Hepatocyte (in vitro differentiated cells): ENCODE data around the gene OR5M3. TPM values are rescaled to one million over a fixed set of nuclear protein-coding genes. Genes with fewer than 3 reads are reported as not detected.

Experiments
- DNase-seq: peaks from one replicate; pipeline ENCODE4 v3.0.0-alpha.2; 2016; ENCODE audit warnings: low spot score
- H2AFZ ChIP-seq: fragments of 200-600 bp; sonication (generic); 2 replicates; pipeline ENCODE4 v1.6.0; 2016; ENCODE audit warnings: antibody characterized with exemption, mild to moderate bottlenecking
- H3K27ac ChIP-seq: fragments of 200-600 bp; sonication (generic); 2 replicates; pipeline ENCODE4 v1.5.1; 2016; ENCODE audit warnings: mild to moderate bottlenecking
- H3K27me3 ChIP-seq: fragments of 200-600 bp; sonication (generic); 2 replicates; pipeline ENCODE4 v1.6.1; 2016
- H3K36me3 ChIP-seq: fragments of 200-600 bp; sonication (generic); replicated peaks from 2 replicates; pipeline ENCODE4 v1.5.1; 2016; ENCODE audit warnings: low read depth; ENCODE audit not compliant: insufficient read depth
- H3K4me1 ChIP-seq: fragments of 200-600 bp; sonication (generic); 2 replicates; pipeline ENCODE4 v1.5.1; 2016; ENCODE audit warnings: mild to moderate bottlenecking, moderate library complexity; ENCODE audit not compliant: insufficient read depth
- H3K4me2 ChIP-seq: fragments of 200-600 bp; sonication (generic); 2 replicates; pipeline ENCODE4 v1.6.0; 2016
- H3K4me3 ChIP-seq: fragments of 200-600 bp; sonication (generic); 2 replicates; pipeline ENCODE4 v1.5.1; 2016; ENCODE audit warnings: mild to moderate bottlenecking
- H3K79me2 ChIP-seq: fragments of 200-600 bp; sonication (generic); 2 replicates; pipeline ENCODE4 v1.6.0; 2017; ENCODE audit warnings: mild to moderate bottlenecking
- H3K9me2 ChIP-seq: fragments of 200-600 bp; sonication (generic); replicated peaks from 2 replicates; pipeline ENCODE4 v1.6.0; 2017; ENCODE audit warnings: mild to moderate bottlenecking; ENCODE audit not compliant: insufficient read depth
- H3K9me3 ChIP-seq: fragments of 200-600 bp; sonication (generic); 2 replicates; pipeline ENCODE4 v1.5.1; 2016; ENCODE audit warnings: low read depth, mild to moderate bottlenecking
- H4K20me1 ChIP-seq: fragments of 200-600 bp; sonication (generic); 2 replicates; pipeline ENCODE4 v1.6.0; 2016; ENCODE audit warnings: mild to moderate bottlenecking; ENCODE audit not compliant: insufficient read depth, poor library complexity, severe bottlenecking
- CTCF ChIP-seq: fragments of 200-600 bp; sonication (generic); IDR thresholded peaks from 2 replicates; pipeline ENCODE4 v1.5.1; 2016; ENCODE audit warnings: antibody characterized with exemption, mild to moderate bottlenecking; ENCODE audit not compliant: poor library complexity
- EZH2 ChIP-seq: fragments of 200-600 bp; sonication (generic); IDR thresholded peaks from 2 replicates; pipeline ENCODE4 v1.6.1; 2016; ENCODE audit warnings: antibody characterized with exemption, mild to moderate bottlenecking, borderline replicate concordance
- EZH2phosphoT487 ChIP-seq: fragments of 200-600 bp; sonication (generic); IDR thresholded peaks from one replicate; pipeline ENCODE4 v1.6.1; 2018; ENCODE audit warnings: antibody characterized with exemption, mild to moderate bottlenecking, low read depth, moderate library complexity; ENCODE audit not compliant: unreplicated experiment, severe bottlenecking
- WGBS: methylation state at CpG from one replicate; pipeline ENCODE4 v1.1.6; 2016; ENCODE audit warnings: low lambda C conversion rate; ENCODE audit errors: missing lambda C conversion rate; 5-methylcytosine and 5-hydroxymethylcytosine counted together
- polyA plus RNA-seq: library from polyadenylated mRNA; unstranded; fragments of >200 nt; fragmentation: Nextera tagmentation; extraction: Ambion mirVana; gene quantifications from 2 replicates; pipeline ENCODE4 v1.2.1, GENCODE V29; 2016
- total RNA-seq: library from RNA; depleted of rRNA; stranded (reverse); fragments of >200 nt; gene quantifications from 2 replicates; pipeline ENCODE4 v1.2.3, GENCODE V29; 2014

Gene OR5M3
- not detected in 2 replicates for total RNA-seq
- not detected in 2 replicates for polyA plus RNA-seq

- no peaks in the 10 kb centered on the region for H4K20me1 ChIP-seq
- no peaks in the 10 kb centered on the region for H3K36me3 ChIP-seq
- peak within 1 kb of the TSS; percentile 54 for H3K4me2 ChIP-seq
- no peak within 1 kb of the TSS for H3K4me3 ChIP-seq
- DNase-seq: no peak
- H3K9me2 ChIP-seq: no peaks in the 10 kb centered on the region
- H3K4me1 ChIP-seq: peaks cover 8% of the 10 kb centered on the region
- H3K27ac ChIP-seq: peak within 1 kb of the TSS; percentile 35
- H3K27me3 ChIP-seq: no peaks in the 10 kb centered on the region
- H2AFZ ChIP-seq: no peak within 1 kb of the TSS
- WGBS: 83% methylated on average over 6 of the region's 6 CpGs
- TF ChIP-seq EZH2 (no peak), EZH2phosphoT487 (no peak), CTCF (no peak)
- H3K9me3 ChIP-seq: no peaks in the 10 kb centered on the region
- no peaks in the 10 kb centered on the region for H3K79me2 ChIP-seq
These were observed at the start of gene OR5M3 for GRCh38 chr11:56473252-56473651. Gene OR5M3, minus strand, starts transcription at chr11:56473352. Its CDS starts 2,855 bp downstream, at chr11:56470497.

GRCh38 chr11:56522008-56522407 lies 48.9 kb upstream of the OR5M3 start:
- H2AFZ ChIP-seq: no peak overlapping the region
- H3K36me3 ChIP-seq: no peaks in the 10 kb centered on the region
- no peaks in the 10 kb centered on the region for H3K9me3 ChIP-seq
- H3K9me2 ChIP-seq: no peaks in the 10 kb centered on the region
- H4K20me1 ChIP-seq: no peaks in the 10 kb centered on the region
- H3K27me3 ChIP-seq: no peaks in the 10 kb centered on the region
- no peaks in the 10 kb centered on the region for H3K4me1 ChIP-seq
- WGBS: 64% methylated on average over 5 of the region's 5 CpGs
- peak; percentile 14 for DNase-seq
- TF ChIP-seq EZH2phosphoT487: no peak
- TF ChIP-seq CTCF: peak; percentile 18
- no peak overlapping the region for H3K27ac ChIP-seq
- H3K4me2 ChIP-seq: no peak overlapping the region
- no peak overlapping the region for H3K4me3 ChIP-seq
- H3K79me2 ChIP-seq: no peaks in the 10 kb centered on the region

- H3K4me1 ChIP-seq: no peaks in the 10 kb centered on the region
- no peak for DNase-seq
- H3K27me3 ChIP-seq: no peaks in the 10 kb centered on the region
- WGBS: 97% methylated on average over 1 of the region's 1 CpG
- no peak overlapping the region for H3K4me3 ChIP-seq
- H3K79me2 ChIP-seq: no peaks in the 10 kb centered on the region
- H2AFZ ChIP-seq: no peak overlapping the region
- TF ChIP-seq EZH2 (no peak), EZH2phosphoT487 (no peak), CTCF (no peak)
- no peak overlapping the region for H3K27ac ChIP-seq
- H3K4me2 ChIP-seq: no peak overlapping the region
- H3K36me3 ChIP-seq: no peaks in the 10 kb centered on the region
- H4K20me1 ChIP-seq: no peaks in the 10 kb centered on the region
- H3K9me3 ChIP-seq: no peaks in the 10 kb centered on the region
- no peaks in the 10 kb centered on the region for H3K9me2 ChIP-seq
These were observed 40.1 kb upstream of the OR5M3 start for GRCh38 chr11:56513280-56513679.

GRCh38 chr11:56509439-56509838 lies 36.3 kb upstream of the OR5M3 start:
- WGBS: 100% methylated on average over 1 of the region's 1 CpG
- no peak for DNase-seq

More at GRCh38 chr11:56509439-56509838, 36.3 kb upstream of the OR5M3 start:
- Histone ChIP-seq H3K27me3 (no peaks in the 10 kb centered on the region), H3K4me1 (no peaks in the 10 kb centered on the region), H3K36me3 (no peaks in the 10 kb centered on the region), H3K9me3 (no peaks in the 10 kb centered on the region), H3K9me2 (no peaks in the 10 kb centered on the region), H3K79me2 (no peaks in the 10 kb centered on the region), H4K20me1 (no peaks in the 10 kb centered on the region), H2AFZ (no peak overlapping the region), H3K27ac (no peak overlapping the region), H3K4me2 (no peak overlapping the region), H3K4me3 (no peak overlapping the region)
- no peak for TF ChIP-seq EZH2phosphoT487
- TF ChIP-seq CTCF: no peak
- no peak for TF ChIP-seq EZH2
